GM12878 (cell line): ENCODE results near the gene RBMS3. TPM values are rescaled to one million over a fixed set of nuclear protein-coding genes. Genes with fewer than 3 reads are reported as not detected.

Source experiments
- ATAC-seq: fragments of 200-7000 bp; cut with Tn5 transposase; 3 replicates; pipeline ENCODE4 v1.9.1; 2020; ENCODE audit warnings: mild to moderate bottlenecking, moderate library complexity
- BruUV-seq: library from RNA; stranded (reverse); fragments of 400-500 nt; replicated peaks from 2 replicates; lab custom pipeline; 2021; lab: Mats Ljungman, UMichigan
- CTCF ChIA-PET: fragments of 300-600 bp; sonication (Branson Sonifier 250); formaldehyde crosslinking; extraction: SDS; loops from one replicate; lab custom pipeline; 2021; ENCODE audit warnings: inconsistent platforms; lab: Yijun Ruan, JAX
- POLR2A ChIA-PET: fragments of 350-600 bp; formaldehyde crosslinking; extraction: SDS; loops from one replicate; lab custom pipeline; 2021; ENCODE audit warnings: inconsistent platforms; lab: Charles Lee
- RAD21 ChIA-PET: fragments of 300-600 bp; sonication (Branson Sonifier 250); formaldehyde crosslinking; loops from one replicate; lab custom pipeline; 2023; ENCODE audit warnings: antibody characterized with exemption; ENCODE audit not compliant: unreplicated experiment; lab: Charles Lee
- SMC1A ChIA-PET: fragments of 300-600 bp; sonication (Branson Sonifier 250); formaldehyde crosslinking; loops from one replicate; lab custom pipeline; 2023; ENCODE audit not compliant: unreplicated experiment, uncharacterized antibody; lab: Charles Lee
- DNase-seq: peaks from one replicate; pipeline ENCODE4 v3.0.0-alpha.2; 2011; ENCODE audit warnings: low read depth, low spot score
- FAIRE-seq: peaks from 3 replicates; lab custom pipeline; 2011; peaks lifted over from hg19 to GRCh38; lab: Jason Lieb, UNC
- H2AFZ ChIP-seq: 2 replicates; pipeline ENCODE4 v1.6.0; 2011; ENCODE audit warnings: low read depth, low read length, control low read depth; ENCODE audit not compliant: control insufficient read depth
- H3K27ac ChIP-seq: 2 replicates; pipeline ENCODE4 v1.5.1; 2011; ENCODE audit warnings: control low read depth; ENCODE audit not compliant: control insufficient read depth, insufficient read depth
- H3K27me3 ChIP-seq, 2 experiments: replicated peaks in 1 of 2; 2 replicates each; pipeline versions ENCODE4 v1.6.0 to v1.6.1; 2011; ENCODE audit warnings: low read length in 1 of 2; ENCODE audit not compliant: control insufficient read depth in 2 of 2, insufficient read depth in 2 of 2
- H3K36me3 ChIP-seq, 2 experiments: 2 replicates each; pipeline ENCODE4 v1.5.1; 2011; ENCODE audit warnings: low read length in 1 of 2; ENCODE audit not compliant: control insufficient read depth in 2 of 2, insufficient read depth in 2 of 2
- H3K4me1 ChIP-seq: 2 replicates; pipeline ENCODE4 v1.6.1; 2011; ENCODE audit warnings: mild to moderate bottlenecking, low read length, moderate library complexity, mixed read lengths; ENCODE audit not compliant: control insufficient read depth, insufficient read depth
- H3K4me2 ChIP-seq: 2 replicates; pipeline ENCODE4 v1.6.0; 2011; ENCODE audit warnings: control low read depth; ENCODE audit not compliant: control insufficient read depth, insufficient read depth
- H3K4me3 ChIP-seq: fragments of 200-600 bp; sonication (generic); 2 replicates; pipeline ENCODE4 v1.5.1; 2016
- H3K79me2 ChIP-seq: 2 replicates; pipeline ENCODE4 v1.6.0; 2011; ENCODE audit warnings: low read length; ENCODE audit not compliant: control insufficient read depth, insufficient read depth
- H3K9ac ChIP-seq: 2 replicates; pipeline ENCODE4 v1.8.0; 2011; ENCODE audit warnings: low read length, control low read depth, mixed read lengths; ENCODE audit not compliant: control insufficient read depth, insufficient read depth
- H3K9me3 ChIP-seq: replicated peaks from 3 replicates; pipeline ENCODE4 v1.5.1; 2011; ENCODE audit warnings: mild to moderate bottlenecking, low read length; ENCODE audit not compliant: control insufficient read depth, insufficient read depth
- H4K20me1 ChIP-seq: 2 replicates; pipeline ENCODE4 v1.6.0; 2011; ENCODE audit not compliant: control insufficient read depth, insufficient read depth
- BACH1 ChIP-seq: fragments of 450-650 bp; IDR thresholded peaks from 2 replicates; pipeline ENCODE4 v1.6.1; 2017; ENCODE audit warnings: mild to moderate bottlenecking, borderline replicate concordance
- CREB1 ChIP-seq: IDR thresholded peaks from 2 replicates; pipeline ENCODE4 v1.6.1; 2012; ENCODE audit warnings: low read depth, mild to moderate bottlenecking, inconsistent platforms
- E2F4 ChIP-seq: IDR thresholded peaks from 2 replicates; pipeline ENCODE4 v1.6.1; 2012; ENCODE audit warnings: low read depth, low read length, improper control_type of control experiment
- E4F1 ChIP-seq: fragments of 450-650 bp; IDR thresholded peaks from 2 replicates; pipeline ENCODE4 v1.6.1; 2018; ENCODE audit warnings: borderline replicate concordance, mild to moderate bottlenecking; ENCODE audit not compliant: partially characterized antibody
- MTA2 ChIP-seq: fragments of 450-650 bp; IDR thresholded peaks from 2 replicates; pipeline ENCODE4 v1.6.1; 2016; ENCODE audit warnings: low read depth, mild to moderate bottlenecking, moderate library complexity
- MYC ChIP-seq: IDR thresholded peaks from 2 replicates; pipeline ENCODE4 v1.6.1; 2011; ENCODE audit warnings: mild to moderate bottlenecking, low read length, moderate library complexity, inconsistent platforms; ENCODE audit not compliant: insufficient read depth, insufficient replicate concordance, insufficient read length, severe bottlenecking
- POLR2AphosphoS2 ChIP-seq: IDR thresholded peaks from 2 replicates; pipeline ENCODE4 v1.6.1; 2011; ENCODE audit warnings: low read depth, mild to moderate bottlenecking, low read length, improper control_type of control experiment, moderate library complexity
- RB1 ChIP-seq: fragments of 450-650 bp; formaldehyde crosslinking; IDR thresholded peaks from 2 replicates; pipeline ENCODE4 v1.6.1; 2017; ENCODE audit warnings: mild to moderate bottlenecking, borderline replicate concordance
- USF2 ChIP-seq: IDR thresholded peaks from 2 replicates; pipeline ENCODE4 v1.6.1; 2011; ENCODE audit warnings: low read depth, low read length, improper control_type of control experiment, borderline replicate concordance
- ZBTB33 ChIP-seq: fragments of 450-650 bp; IDR thresholded peaks from 2 replicates; pipeline ENCODE4 v1.6.1; 2017; ENCODE audit warnings: mild to moderate bottlenecking
- ZBTB40 ChIP-seq: fragments of 450-650 bp; IDR thresholded peaks from 2 replicates; pipeline ENCODE4 v1.6.1; 2016; ENCODE audit warnings: mild to moderate bottlenecking, moderate library complexity, borderline replicate concordance
- WGBS: methylation state at CpG from one replicate; pipeline ENCODE4 v1.1.6; 2016; ENCODE audit warnings: low lambda C conversion rate; ENCODE audit not compliant: insufficient replicate concordance, insufficient coverage; ENCODE audit errors: missing lambda C conversion rate; 5-methylcytosine and 5-hydroxymethylcytosine counted together
- in situ Hi-C: fragments of 300-500 bp; cut with MboI; formaldehyde crosslinking; loops from 9 replicates; pipeline ENCODE4 v1.14.3; 2018; ENCODE audit warnings: mixed read lengths
- intact Hi-C: fragments of 100-400 bp; cut with micrococcal nuclease; formaldehyde crosslinking; loops from one replicate; pipeline ENCODE4 v1.14.2; 2022; ENCODE audit not compliant: unreplicated experiment
- polyA plus RNA-seq, 11 experiments: library from polyadenylated mRNA; depleted of rRNA in 4 of 11; unstranded in 6 of 11; stranded (reverse) in 5 of 11; fragments of >200 nt; fragmentation: Nextera tagmentation in 4 of 11; fragmentation: Illumina TruSeq in 1 of 11; extraction: Ambion mirVana in 4 of 11; extraction: Trizol in 1 of 11; gene quantifications; 1 replicate in 1 of 11; 2 replicates in 10 of 11; pipeline versions ENCODE4 v1.2.1 to v1.2.3, GENCODE V29; 2011 to 2016; ENCODE audit warnings: inconsistent platforms in 2 of 11, missing spikeins in 2 of 11, low read depth in 1 of 11
- total RNA-seq, 4 experiments: library from RNA; depleted of rRNA in 3 of 4; stranded (reverse); fragments of >200 nt in 3 of 4; fragmentation: Illumina TruSeq in 1 of 4; extraction: Trizol in 1 of 4; gene quantifications; 2 replicates each; pipeline versions ENCODE4 v1.2.1 to v1.2.3, GENCODE V29; 2013 to 2021

Gene RBMS3
- total and polyA plus RNA-seq, 10 of the 15 experiments (the other 5 are each of a cell fraction or from before 2014, with no cell fraction given): 0.79 to 4.7 (median 3.1) TPM

GRCh38 chr3:29335438-29335837, 54.6 kb downstream of the RBMS3 start (continued):
- TF ChIP-seq ZBTB33 (no peak), ZBTB40 (no peak)

GRCh38 chr3:29335943-29336342, 55.1 kb downstream of the RBMS3 start:
- FAIRE-seq: no peak
- RAD21 ChIA-PET: interaction anchor here (0.7 to 6.7 kb wide), 6 partner anchors 9 to 55 kb away, joined by 3 to 51 read pairs (median 8); partner anchors contain the start of gene RBMS3
- no peak for ATAC-seq
- no peaks in the 10 kb centered on the region for H3K4me1 ChIP-seq
- no TSS peak for BruUV-seq
- H3K9ac ChIP-seq: no peak overlapping the region
- no peaks in the 10 kb centered on the region for H3K79me2 ChIP-seq
- H3K4me3 ChIP-seq: no peak overlapping the region
- POLR2A ChIA-PET: interaction anchor here (1.0 to 1.3 kb wide), 3 partner anchors 9 to 29 kb away, joined by 3 to 6 read pairs (median 3); no protein-coding TSS in a partner anchor
- H3K9me3 ChIP-seq: no peaks in the 10 kb centered on the region
- H3K4me2 ChIP-seq: no peak overlapping the region
- no peak for TF ChIP-seq MTA2
- TF ChIP-seq BACH1: no peak
- no peak for TF ChIP-seq CREB1
- no peak for TF ChIP-seq USF2
- TF ChIP-seq E2F4: no peak
- TF ChIP-seq MYC: no peak
- no peak for TF ChIP-seq POLR2AphosphoS2
- TF ChIP-seq E4F1: no peak
- no peak for TF ChIP-seq RB1
- no peak overlapping the region for H3K27ac ChIP-seq
- no peak overlapping the region; the same call in 1 of the 2 replicates for H2AFZ ChIP-seq
- DNase-seq: no peak
- no peaks in the 10 kb centered on the region for H4K20me1 ChIP-seq
- WGBS: 50% methylated on average over 4 of the region's 4 CpGs
- in situ Hi-C loops (no loop called here), intact Hi-C loops (no loop called here)
- CTCF ChIA-PET: interaction anchor here (1.4 kb wide), 2 partner anchors 8 to 19 kb away, joined by 3 to 4 read pairs; no protein-coding TSS in a partner anchor
- no peaks in the 10 kb centered on the region for H3K36me3 ChIP-seq
- H3K27me3 ChIP-seq: no peaks in the 10 kb centered on the region
- SMC1A ChIA-PET: interaction anchor here (0.9 to 13.3 kb wide), 7 partner anchors 9 to 62 kb away, joined by 3 to 190 read pairs (median 5); no protein-coding TSS in a partner anchor
